ENCODE data around the gene KCNA2. TPM values are rescaled to one million over a fixed set of nuclear protein-coding genes. Genes with fewer than 3 reads are reported as not detected.
A peak's percentile ranks its signal among the peaks of the same experiment; 100 is the strongest.

KCNA2 gene
- total RNA-seq (2021; ENCODE audit: unreplicated experiment): 1.1 TPM
- 0.47 TPM for polyA plus RNA-seq (2012; ENCODE audit: insufficient read length)
- Bru-seq, nascent RNA: percentile 15 among the genes with signal in this experiment
- percentile 29 among the genes with signal in this experiment for BruChase-seq, experiment 1, labeled RNA remaining after a 2-hour chase
- BruChase-seq, experiment 2, labeled RNA remaining after a 6-hour chase: percentile 36 among the genes with signal in this experiment
- long read RNA-seq: 0 reads

- in situ Hi-C loops (cut with HindIII; ENCODE audit: low pct_unique_long_range_greater_than_20kb, low sequenced_read_pairs): no loop called here
- H3K27me3 ChIP-seq (ENCODE audit: control insufficient read depth, insufficient read depth, low read length): peaks cover 7% of the 10 kb centered on the region; the same call in 1 of the 2 replicates
Observed at GRCh38 chr1:110605901-110606656, at the start of gene KCNA2. TSS of gene KCNA2 (minus strand) at chr1:110606358. CDS start at chr1:110604782, 1,576 bp downstream.

More at GRCh38 chr1:110605901-110606656, at the start of gene KCNA2:
- DNase-seq (ENCODE audit: low read depth, low spot score): no peak
- H3K27ac ChIP-seq (ENCODE audit: low read length): no peak within 1 kb of the TSS
- BruUV-seq (replicated peaks): no TSS peak
- H3K36me3 ChIP-seq (ENCODE audit: control insufficient read depth, insufficient read depth, low read length): no peaks in the 10 kb centered on the region
- H3K9me3 ChIP-seq (ENCODE audit: control insufficient read depth, insufficient read depth, low read depth, low read length): no peaks in the 10 kb centered on the region
- ChIA-PET CTCF (interaction anchor here (0.5 kb wide), 1 partner anchor 13 kb away, joined by 4 read pairs; no protein-coding TSS in a partner anchor), POLR2A (no interaction called here)
- intact Hi-C loops (cut with micrococcal nuclease; ENCODE audit: unreplicated experiment): no loop called here
- no peak for TF ChIP-seq SIN3A (IDR thresholded peaks at IDR 0.05; ENCODE audit: borderline replicate concordance, insufficient read depth, low read depth, low read length)
- no peak for TF ChIP-seq CTCF (IDR thresholded peaks at IDR 0.05)
- TF ChIP-seq POLR2AphosphoS5 (IDR thresholded peaks at IDR 0.05; ENCODE audit: low read depth, low read length): no peak
- TF ChIP-seq TCF7L2 (IDR thresholded peaks at IDR 0.05; ENCODE audit: low read depth, low read length): no peak
- no peak for TF ChIP-seq REST (IDR thresholded peaks at IDR 0.05; ENCODE audit: insufficient read depth in 1 of 2, low read depth in 2 of 2, low read length in 1 of 2)
- peak within 1 kb of the TSS; percentile 29 to 45 for H3K4me3 ChIP-seq (ENCODE audit: low read depth in 2 of 2, low read length in 2 of 2)
- H3K4me1 ChIP-seq (ENCODE audit: control insufficient read depth, insufficient read depth, low read length): no peaks in the 10 kb centered on the region
- ATAC-seq: peak; percentile 56

Data from Panc1 (cell line).